ENCODE measurements around the gene ANP32B.
"Not testable (repeated sequence)": the region's sequence is repeated elsewhere in the genome, so short reads cannot be mapped to it uniquely, and the experiment has no call there.

The ANP32B gene

DNA sequence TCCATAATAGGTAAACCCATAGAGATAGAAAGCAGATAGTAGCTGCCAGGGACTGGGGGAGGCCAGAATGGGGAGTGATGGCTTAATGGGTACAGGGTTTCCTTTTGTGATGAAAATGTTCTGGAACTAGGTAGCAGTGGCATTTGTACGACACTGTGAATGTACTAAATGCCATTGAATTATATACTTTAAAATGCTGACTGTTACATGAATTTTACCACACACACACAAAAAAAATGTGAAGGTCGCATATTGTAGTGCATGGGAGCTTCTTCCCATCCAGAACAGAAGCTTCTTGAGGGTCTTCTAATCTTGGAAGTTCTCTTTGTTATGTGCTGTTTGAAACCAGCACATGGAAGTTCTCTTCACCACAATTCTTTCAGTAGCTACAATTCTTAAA is 19.9 kb upstream of the ANP32B start:
- DNase-seq (ENCODE audit: low read depth, low spot score) = no peak

DNA sequence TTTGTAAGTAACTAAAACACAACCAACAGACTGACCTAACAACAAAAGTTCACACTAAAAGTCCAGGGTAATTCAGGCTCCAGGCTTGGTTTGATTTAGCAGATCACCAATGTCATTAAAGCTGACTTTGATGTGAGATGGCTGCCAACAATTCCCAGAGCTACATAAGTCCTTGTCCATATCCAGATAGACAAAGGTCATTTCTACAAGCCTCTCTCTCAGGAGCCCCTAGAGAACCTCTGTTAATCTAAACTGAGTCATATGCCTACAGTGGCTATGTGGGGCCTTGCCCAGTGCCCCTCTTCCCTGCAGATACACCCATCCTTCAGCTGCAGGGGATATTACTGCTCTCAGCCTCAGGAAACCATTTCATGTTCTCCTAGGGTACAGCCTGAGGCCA is 18.2 kb upstream of the ANP32B start:
- DNase-seq (ENCODE audit: low read depth, low spot score) = no peak

GRCh38 chr9:97966493-97966892 is 16.6 kb upstream of the ANP32B start:
- no peak for DNase-seq (ENCODE audit: low read depth, low spot score)

- no peak for DNase-seq (ENCODE audit: low read depth, low spot score)
These were observed 14.1 kb upstream of the ANP32B start for GRCh38 chr9:97969014-97969413.

GRCh38 chr9:97970165-97970564 is 13.0 kb upstream of the ANP32B start:
- no peak for DNase-seq (ENCODE audit: low read depth, low spot score)

DNA sequence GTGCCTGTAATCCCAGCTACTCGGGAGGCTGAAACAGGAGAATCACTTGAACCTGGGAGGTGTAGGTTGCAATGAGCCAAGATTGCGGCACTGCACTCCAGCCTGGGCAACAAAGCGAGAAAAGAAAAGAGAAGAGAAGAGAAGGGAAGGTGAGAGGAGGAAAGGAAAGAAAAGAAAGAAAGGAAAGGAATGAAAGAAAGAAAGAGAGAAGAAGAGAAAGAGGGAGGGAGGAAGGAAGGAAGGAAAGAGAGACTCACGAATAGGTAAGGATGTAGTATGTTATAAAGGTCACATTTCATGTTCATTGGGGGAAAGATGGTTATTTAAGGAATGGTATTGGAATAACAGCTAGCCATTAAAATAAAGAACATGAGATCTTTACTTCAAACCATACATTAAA is 10.4 kb upstream of the ANP32B start:
- DNase-seq (ENCODE audit: low read depth, low spot score) = no peak

DNA sequence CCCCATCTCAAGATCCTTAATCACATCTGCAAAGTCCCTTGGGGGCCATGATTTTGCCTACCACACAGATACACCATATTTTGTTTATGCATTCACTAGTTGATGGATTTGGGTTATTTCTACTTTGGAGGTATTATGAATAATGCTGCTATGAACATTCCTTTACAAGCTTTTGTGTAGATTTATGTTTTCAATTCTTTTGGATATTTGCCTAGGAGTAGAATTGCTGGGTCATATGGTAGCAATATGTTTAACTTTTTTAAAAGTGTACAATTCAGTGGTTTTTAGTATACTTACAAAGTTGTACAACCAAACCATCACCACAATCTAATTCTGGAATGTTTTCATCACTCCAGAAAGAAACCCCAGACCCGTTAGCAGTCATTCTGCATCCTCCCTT is 7.8 kb upstream of the ANP32B start:
- no peak for DNase-seq (ENCODE audit: low read depth, low spot score)

- not testable (repeated sequence) for DNase-seq (ENCODE audit: low read depth, low spot score)
These were observed 6.5 kb upstream of the ANP32B start for GRCh38 chr9:97976633-97977032.

DNA sequence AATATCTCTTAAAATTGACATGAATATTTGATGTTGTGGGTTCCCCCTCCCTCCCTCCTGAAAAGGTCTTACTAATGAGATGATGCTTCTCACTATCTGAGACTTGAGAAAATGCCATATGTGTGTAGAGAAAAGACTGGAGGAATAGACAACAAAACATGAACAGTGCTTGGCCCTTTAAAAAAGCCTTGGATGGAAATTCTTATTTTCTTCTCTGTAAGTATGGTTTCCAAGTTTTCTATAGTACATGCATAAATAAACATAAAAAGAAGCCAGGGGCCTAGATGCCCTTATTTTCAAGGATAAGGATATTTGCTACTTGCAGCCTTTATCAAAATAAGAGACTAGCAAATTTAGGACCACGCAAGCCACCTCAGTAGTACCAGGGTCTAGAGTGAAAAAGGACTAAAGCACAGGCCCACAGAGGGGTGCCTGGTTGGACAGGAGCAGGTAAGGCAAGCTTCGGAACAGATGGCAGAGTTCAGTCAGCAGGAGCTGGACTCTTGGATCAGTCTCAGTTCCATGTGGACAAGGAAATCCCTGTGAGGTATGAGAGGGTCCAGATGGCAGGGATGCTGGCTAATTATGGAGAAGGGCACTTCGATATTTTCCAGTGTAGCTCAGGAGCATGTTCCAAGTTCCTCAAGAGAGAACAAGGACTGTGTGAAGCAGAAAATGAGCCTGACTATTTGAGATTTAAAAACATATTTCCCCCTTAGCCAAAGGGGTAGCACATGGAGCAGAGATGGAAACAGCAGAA is 4.6 kb upstream of the ANP32B start:
- DNase-seq (ENCODE audit: low read depth, low spot score) = no peak

DNA sequence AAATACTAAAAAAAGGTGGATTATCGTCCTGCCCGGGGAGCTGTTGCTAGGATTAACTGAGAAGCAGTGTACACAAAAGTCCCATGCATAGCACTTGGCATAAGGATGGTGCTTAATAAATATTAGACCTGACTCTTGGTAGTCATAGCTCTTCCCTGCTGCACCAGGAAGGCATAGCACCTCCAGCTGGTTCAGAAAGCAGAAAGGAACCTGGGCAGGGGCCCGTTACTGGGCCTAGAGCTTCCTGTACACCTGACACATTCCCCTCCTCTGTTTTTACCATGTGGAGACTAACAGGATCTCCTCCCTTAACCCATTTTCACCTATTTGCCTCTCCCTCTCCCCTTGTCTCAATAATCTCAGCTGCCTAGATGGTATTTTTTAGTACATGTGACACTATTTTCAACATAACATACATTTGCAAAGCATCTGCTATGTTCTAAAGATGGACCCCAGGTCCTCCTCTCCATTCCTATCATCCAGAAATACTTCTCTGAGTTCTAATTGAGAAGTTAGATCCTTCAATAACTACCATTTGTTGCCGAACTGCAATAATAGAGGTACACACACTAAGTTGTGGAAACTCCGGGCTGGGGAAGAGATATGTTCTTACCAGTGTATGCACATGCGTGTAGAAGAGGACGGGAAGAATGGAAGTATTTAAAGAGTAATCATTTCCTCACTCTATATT is 3.2 kb upstream of the ANP32B start:
- DNase-seq (ENCODE audit: low read depth, low spot score) = no peak

DNA sequence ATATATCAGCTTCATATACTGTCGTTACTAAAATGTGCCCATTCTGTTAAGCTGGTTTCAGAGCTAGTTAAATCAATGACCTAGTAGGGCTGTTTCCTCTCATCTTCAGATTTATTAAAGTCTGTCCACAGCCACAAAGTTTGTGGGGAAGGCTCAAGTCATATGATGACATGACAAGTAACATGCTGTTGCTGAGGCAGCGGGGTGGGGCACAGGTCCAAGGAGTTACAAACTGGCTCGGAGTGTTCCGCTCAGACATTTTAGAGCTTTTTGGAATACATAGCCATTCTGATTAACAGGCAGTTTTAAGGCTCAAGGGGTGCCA is 2.7 kb upstream of the ANP32B start:
- no peak for DNase-seq (ENCODE audit: low read depth, low spot score)

- DNase-seq (ENCODE audit: low read depth, low spot score) = no peak
These were observed 2.0 kb upstream of the ANP32B start for GRCh38 chr9:97980918-97981845.

DNA sequence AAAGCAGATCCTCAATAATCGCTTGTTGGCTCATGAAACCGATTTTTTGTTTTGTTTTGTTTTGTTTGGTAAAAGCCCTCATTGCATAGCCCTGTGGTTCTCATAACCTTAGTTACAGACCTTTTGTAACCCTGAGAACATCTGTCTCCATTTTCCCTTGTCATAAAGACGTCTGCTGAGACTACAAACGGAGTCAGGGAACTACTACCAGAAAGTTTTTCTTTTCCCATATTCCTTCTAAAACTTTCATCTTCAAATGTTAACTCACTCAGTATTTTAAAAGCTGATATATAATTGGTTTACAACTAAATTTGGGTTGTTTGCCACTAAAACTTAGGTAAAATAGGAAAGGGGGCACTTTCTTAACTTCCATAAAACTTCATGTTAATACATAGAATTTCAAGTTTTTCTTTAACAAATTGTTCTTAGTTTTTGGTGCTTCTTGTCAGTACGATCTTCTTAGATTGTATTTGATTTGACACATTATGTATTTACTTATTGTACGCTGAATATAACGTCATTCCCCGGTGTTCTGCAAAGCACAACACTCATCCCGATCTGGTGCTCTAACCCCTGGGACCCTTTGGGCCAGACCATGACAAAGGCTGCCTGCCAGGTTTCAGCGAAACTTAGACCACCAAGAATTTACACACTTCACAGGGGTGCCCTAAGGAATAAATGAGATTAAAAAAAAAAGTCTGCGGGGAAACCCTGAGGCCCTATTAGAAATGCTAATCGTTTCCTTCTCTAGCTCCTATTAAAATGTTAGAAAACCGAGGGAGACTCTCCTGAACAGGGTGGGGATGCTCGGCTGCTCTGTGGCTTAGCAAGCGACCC is 1.1 kb upstream of the ANP32B start:
- no peak for DNase-seq (ENCODE audit: low read depth, low spot score)

DNA sequence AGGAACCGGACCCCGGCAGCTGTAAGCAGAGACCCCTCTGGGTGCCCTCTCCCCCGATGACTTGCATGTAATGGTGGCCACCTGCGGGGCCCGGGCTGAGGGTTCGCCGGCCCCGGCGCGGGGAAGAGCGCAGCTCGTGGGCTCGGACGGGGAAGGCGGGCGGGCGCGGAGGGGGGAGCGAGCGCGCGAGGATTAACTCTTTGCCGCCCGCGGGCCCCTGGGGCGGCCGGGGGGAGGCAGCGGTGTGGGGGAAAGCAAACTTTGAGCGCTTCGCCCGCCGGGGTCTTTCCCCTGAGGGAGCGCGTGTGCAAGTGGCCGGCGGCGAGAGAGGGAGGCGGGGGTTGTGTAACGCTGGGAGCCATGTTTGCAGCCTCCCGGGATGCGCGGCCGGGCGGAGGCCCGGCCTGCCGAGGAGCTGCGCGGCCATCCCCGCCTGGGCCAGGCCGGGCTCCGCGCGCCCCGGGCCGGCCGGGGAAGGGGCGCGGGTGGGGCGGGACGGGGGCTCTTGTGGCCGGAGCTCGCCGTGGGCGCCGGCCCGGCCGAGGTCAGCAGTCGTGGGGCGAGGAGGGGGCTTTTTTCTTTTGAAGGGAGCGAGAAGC is 547 bp downstream of the ANP32B start:
- DNase-seq (ENCODE audit: low read depth, low spot score) = no peak

DNA sequence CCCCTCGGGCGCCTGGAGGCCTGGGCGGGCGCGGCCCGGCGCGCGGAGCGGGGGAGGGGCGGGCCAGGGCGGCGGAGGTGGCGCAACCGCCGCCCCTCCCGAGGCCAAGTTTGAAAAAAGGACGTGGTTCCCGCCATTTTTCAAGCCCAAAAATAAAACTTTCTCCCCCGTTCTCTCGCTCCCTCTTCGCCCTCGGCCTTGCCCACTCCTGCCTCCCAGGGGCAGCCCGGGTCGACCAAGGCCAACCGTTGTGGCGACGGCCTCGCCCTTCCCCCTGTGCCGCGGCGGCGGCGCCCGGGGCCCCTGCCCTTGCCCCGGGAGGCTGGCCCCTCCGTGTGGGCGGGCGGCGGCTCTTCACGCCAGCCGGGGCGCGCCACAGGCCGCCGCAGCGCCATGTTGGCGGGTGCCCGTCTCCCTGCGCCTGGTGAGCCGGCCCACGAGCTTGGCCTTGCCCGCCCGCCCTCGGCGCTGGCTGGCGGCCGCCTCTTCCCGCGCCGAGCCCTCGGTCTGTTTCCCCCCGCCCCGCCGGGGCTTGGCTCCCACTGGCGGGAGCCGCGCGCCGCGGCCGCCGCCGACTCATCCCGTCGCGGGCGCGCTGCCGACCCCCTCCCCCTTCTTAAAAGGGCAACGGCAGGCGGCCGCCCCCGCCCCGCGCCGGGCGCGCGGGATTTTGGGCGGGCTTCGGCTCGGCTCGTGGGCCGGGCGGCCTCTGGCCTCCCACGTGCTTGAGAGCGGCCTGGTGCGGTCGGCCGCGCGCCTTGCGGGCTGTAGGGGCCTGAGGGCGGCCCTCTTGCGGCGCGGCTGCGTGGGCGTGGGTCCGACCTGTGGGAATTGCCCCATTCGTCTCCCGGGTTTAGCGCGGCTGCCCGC is 1.3 kb downstream of the ANP32B start:
- no peak for DNase-seq (ENCODE audit: low read depth, low spot score)

GRCh38 chr9:97985058-97985861 is 2.1 kb downstream of the ANP32B start:
- DNase-seq (ENCODE audit: low read depth, low spot score) = no peak

GRCh38 chr9:97987487-97987886 is 4.3 kb downstream of the ANP32B start:
- no peak for DNase-seq (ENCODE audit: low read depth, low spot score)

GRCh38 chr9:97990259-97990658 is 7.1 kb downstream of the ANP32B start:
- DNase-seq (ENCODE audit: low read depth, low spot score) = no peak

- DNase-seq (ENCODE audit: low read depth, low spot score) = no peak
These were observed 8.7 kb downstream of the ANP32B start for GRCh38 chr9:97991818-97992217.
